ENCODE results near the gene TRPM8.

Gene TRPM8

DNA sequence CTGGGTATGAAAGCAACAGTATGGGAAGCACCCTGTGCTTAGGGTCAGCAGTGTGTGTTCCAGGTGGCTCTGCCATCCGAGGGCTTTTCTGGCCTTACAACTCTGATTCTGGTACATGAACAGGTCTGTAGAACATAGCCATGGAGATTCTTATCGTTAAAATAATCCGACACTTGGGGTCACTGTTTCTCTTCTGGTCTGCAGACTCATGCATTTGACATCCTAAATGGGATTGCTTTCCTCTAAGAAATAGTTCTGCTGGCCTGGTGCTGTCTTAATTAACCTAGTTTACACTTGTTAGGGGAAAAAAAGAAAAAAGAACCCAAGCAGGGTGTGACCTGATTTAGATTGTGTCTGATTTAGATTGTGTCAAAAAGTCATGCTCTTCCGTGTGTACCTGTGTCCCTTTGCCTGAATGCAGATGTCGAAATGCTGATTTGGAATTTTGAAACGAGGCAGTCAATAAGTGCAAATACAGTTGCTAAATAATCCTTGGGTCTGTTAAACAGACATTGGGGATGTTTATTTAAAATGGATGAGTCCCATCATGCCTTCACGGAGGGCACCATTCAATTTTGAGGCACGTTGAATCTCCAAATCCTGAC is 59.6 kb downstream of the TRPM8 start:
- DNase-seq, result peak; percentile 89

GRCh38 chr2:233977296-233977837 is 60.2 kb downstream of the TRPM8 start:
- DNase-seq, result no peak

- DNase-seq, result no peak
Observed at GRCh38 chr2:233979748-233980147, 62.6 kb downstream of the TRPM8 start.

DNA sequence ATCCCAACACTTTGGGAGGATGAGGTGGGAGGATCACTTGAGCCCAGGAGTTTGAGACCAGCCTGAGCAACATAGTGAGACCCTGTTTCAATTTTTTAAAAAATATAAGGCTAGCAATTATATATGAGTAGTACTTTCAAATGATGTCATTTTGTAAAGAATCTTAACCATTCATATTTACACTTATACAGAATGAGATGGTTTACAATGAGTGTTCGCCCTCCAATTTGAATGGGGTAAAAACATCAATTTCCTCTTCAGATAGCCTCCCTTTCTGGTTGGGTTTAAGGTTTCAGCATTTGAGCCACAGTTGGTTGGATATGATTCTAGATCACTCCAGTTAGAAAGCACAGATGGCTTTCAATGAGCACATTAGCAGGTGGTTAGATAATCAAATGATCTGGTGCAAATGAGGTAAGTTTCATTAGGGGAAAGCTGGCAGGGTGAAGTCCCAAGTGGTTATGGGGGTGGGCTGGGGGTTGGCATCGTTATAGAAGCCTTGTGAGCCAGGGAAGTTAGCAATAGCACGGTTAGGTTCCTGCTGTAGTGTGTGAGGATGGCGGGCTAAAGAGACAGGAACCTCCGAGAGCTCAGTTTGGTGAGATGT is 63.9 kb downstream of the TRPM8 start:
- DNase-seq, result no peak

- DNase-seq, result no peak
Observed at GRCh38 chr2:233981574-233982420, 64.6 kb downstream of the TRPM8 start.

DNA sequence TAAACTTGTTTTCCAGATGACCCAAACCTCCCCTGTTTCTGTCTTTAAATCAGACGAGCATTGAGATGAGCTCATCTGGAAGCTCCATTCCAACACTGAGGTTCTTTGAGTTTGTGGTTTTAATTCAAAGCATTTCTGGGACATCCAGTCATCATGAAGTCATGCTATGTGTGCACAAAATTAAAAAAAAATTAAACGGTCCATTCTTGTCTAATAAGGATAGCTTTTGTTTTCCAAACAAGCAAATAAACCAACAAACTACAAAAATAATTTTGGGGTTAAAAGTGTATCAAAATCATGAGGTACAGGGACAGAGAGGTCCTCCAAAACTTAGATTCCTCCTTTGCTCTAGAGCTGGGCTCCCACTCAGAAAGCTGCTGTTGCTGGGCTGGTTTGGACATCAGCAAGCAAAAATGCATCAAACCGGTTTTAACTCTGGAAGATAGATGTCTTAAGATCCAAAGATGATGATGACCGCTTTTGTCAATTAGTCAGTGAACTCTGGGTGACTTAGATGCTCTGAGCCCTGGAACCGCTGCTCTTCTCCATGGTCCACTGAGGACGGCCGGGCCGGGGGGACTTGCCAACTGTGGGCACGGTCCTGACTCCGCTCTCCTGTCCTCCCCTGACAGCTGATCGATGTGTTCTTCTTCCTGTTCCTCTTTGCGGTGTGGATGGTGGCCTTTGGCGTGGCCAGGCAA is 65.4 kb downstream of the TRPM8 start:
- DNase-seq, result no peak

- DNase-seq, result no peak
Observed at GRCh38 chr2:233983445-233983844, 66.3 kb downstream of the TRPM8 start.

DNA sequence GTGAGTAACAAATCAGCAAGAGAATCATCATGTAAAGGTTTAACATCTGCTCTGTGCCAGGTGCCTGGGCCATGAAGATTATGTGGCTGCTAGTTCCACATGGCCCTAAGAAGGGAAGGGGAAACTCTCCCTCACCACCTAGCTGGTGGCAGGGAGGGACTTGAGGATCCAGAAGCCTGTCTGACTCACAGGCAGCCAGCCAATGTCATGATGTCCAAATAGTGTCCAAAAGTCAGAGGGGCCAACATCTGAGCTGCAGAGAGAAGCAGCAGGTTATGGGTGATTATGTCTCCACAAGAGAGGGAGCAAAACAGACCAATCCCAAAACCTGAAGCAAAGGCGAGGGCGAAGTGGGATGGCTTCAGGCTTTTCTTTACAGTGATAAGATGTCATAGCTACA is 71.4 kb downstream of the TRPM8 start:
- no peak for DNase-seq

GRCh38 chr2:233989221-233989858 is 72.2 kb downstream of the TRPM8 start:
- DNase-seq, result no peak

DNA sequence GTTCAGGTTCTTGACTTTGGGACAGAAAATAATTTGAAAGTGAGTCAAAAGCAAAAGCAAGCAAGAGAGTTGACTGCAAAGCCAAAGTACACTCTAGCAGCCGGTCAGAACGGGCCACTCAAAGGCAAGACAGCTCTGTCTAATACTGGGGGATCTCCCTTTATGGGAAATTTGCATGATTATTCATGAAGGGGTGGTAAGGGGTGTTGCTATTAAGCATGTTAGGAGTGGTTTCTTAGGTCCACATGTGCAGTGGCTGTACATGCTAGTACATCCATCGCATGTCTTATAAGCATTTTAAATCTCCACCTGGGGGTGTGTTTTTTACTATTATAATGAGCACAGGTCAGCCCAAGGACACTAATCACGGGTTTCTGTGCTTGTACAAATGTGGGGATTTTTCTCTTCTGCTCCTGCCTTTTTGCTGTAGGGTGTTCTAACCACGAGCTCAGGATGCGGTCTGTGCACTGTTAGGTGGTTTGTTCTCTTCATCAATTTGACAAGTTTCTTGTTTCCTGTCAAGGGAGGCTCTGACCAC is 73.2 kb downstream of the TRPM8 start:
- no peak for DNase-seq

GRCh38 chr2:233991196-233991595 is 74.0 kb downstream of the TRPM8 start:
- DNase-seq, result no peak

DNA sequence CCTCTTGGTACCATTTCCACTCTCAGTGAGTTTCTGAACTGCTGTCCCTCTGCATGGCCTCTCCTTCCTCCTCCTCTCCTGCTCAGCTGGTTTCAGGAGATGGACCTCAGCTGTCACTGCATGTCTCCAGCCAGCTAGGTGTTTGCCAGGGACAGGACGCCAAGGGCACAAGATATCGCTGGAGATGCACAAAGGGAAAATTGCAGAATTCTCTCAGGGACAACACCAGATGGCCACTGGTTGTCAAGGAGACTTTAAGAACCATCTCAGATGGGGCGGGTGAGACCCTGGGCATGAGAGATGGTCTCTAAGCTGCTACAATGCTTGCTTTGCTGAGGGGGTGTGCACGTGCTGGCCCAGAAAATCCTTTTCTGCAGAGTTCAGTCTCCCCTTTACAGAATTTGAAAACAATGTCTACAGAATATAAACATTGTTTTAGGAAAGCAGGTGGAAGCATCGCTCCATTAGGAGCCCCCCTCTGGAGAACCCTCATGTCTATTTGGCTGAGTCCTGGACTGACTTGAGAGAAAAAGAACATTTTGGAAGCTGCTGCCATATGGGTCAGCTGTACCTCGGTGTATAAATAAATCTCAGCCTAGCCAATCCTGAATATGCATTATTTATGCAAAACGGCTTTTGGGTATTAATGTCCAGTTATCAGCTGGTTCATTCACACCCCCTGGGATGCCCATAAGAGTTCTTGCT is 75.5 kb downstream of the TRPM8 start:
- no peak for DNase-seq

GRCh38 chr2:233993461-233993860 is 76.3 kb downstream of the TRPM8 start:
- DNase-seq, result no peak

DNA sequence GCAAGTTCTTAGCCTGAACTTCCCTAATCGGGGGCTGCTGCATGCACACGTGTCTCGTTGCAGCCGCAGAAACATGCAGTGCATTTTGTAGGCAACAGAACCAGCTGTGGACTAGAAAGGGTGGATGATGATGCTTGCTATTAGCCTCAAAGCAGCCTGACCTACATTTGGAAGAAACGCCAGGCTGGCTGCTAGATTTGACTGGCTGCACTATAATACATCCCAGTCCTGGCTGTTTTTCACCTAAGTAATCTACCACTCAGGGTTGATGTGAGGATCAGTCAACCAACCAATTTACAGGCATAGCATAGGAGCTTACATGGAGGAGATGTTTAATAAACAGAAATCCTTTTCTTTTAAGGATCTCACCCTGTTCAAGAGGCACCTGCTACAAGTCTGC is 77.0 kb downstream of the TRPM8 start:
- no peak for DNase-seq

DNA sequence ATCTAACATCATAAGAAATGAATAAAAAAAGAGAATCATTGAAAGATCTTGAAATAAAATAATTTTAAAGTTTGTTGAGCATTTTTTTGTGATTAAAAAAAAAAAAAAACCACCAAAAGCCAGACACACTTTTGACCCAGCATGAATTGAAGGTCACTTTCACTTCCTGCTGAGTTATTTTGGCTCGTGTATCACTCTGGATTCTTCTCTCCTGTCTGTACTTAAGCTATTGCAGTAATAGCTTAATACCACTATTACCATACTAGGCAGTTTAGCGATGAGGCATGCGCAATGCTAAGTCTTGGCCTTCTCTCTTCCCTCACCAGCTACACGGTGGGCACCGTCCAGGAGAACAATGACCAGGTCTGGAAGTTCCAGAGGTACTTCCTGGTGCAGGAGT is 78.8 kb downstream of the TRPM8 start:
- DNase-seq, result no peak

DNA sequence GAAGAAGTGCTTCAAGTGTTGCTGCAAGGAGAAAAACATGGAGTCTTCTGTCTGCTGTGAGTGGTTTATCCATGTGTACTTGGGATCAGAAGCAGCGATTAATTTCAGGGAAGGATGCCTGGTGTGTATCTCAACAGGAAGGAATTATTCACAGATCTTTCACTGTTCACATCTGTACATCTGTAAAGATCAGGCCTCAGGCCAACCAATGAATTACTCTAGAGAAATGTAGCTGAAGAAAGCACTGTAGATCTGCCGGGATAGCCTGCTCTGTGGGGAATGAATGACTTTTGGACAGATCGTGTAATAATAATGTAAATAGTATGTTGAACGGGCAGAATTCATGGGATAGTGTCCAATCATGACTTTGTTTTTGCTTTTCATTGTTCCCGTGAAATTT is 79.3 kb downstream of the TRPM8 start:
- no peak for DNase-seq

DNA sequence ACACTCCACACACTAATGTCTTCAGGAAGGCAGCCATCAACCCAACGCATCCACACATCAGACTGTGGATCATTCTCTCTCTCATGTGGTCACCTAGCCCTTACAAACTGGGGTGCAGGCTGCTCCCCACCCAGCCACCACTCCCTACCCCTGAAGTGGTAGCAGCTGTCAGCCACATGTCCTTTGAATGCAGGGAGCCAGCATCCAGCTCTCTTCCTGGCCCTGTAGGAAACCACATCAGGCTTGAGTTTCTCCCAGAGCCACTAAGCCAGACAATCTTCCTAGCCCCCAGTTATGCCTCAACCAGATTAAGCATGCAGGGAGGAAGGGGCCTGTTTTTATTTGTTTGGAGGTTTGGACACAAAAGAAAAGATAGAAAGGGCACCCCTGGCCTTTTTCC is 80.5 kb downstream of the TRPM8 start:
- DNase-seq, result no peak

GRCh38 chr2:233999182-233999581 is 82.0 kb downstream of the TRPM8 start:
- no peak for DNase-seq

GRCh38 chr2:234001380-234002160 is 84.4 kb downstream of the TRPM8 start:
- DNase-seq, result no peak

- DNase-seq, result no peak
Observed at GRCh38 chr2:234002281-234002680, 85.1 kb downstream of the TRPM8 start.

All from NCI-H2227 treated with DMSO at 0.1 percent for 48 hours (cell line).